HCT116 (cell line): ENCODE measurements around the gene PARP8.

Source experiments
- EZH2 ChIP-seq: fragments of 200-600 bp; sonication (generic); IDR thresholded peaks from 2 replicates; pipeline ENCODE4 v1.6.1; 2017; ENCODE audit warnings: antibody characterized with exemption, mixed run types
- RAD21 ChIP-seq: IDR thresholded peaks from 2 replicates; pipeline ENCODE4 v1.6.1; 2012; ENCODE audit warnings: low read depth, mild to moderate bottlenecking
- TF ChIP-seq, protein P1 (sequence below): IDR thresholded peaks from 2 replicates; pipeline ENCODE4 v1.6.1; 2012; ENCODE audit warnings: low read depth

DNA sequence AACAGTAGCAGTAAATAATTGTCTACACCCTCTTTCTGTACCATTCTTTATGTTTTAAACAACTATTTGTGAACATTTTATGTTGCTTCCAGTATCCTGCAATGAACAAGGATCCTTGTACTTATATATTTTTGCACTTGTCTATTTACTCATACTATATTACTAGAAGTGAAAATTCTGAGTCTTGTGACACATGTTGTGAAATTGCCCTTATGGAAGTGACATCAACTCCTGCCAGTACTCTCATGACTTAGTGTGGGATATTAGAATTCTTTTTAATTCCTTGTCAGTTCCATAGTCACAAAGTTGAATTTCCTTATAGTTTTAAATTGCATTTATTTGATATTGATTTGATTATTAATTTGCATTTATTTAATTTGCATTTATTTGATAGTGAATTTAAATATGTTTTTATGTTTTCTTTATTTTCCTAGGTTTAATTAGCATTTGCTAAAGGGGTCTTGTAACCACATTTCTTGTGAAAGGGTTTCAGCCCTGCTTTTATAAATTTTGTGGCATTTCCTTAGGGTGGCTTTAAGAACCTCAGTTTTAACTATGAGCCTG lies 27.7 kb downstream of the PARP8 start:
- TF ChIP-seq, protein P1, sequence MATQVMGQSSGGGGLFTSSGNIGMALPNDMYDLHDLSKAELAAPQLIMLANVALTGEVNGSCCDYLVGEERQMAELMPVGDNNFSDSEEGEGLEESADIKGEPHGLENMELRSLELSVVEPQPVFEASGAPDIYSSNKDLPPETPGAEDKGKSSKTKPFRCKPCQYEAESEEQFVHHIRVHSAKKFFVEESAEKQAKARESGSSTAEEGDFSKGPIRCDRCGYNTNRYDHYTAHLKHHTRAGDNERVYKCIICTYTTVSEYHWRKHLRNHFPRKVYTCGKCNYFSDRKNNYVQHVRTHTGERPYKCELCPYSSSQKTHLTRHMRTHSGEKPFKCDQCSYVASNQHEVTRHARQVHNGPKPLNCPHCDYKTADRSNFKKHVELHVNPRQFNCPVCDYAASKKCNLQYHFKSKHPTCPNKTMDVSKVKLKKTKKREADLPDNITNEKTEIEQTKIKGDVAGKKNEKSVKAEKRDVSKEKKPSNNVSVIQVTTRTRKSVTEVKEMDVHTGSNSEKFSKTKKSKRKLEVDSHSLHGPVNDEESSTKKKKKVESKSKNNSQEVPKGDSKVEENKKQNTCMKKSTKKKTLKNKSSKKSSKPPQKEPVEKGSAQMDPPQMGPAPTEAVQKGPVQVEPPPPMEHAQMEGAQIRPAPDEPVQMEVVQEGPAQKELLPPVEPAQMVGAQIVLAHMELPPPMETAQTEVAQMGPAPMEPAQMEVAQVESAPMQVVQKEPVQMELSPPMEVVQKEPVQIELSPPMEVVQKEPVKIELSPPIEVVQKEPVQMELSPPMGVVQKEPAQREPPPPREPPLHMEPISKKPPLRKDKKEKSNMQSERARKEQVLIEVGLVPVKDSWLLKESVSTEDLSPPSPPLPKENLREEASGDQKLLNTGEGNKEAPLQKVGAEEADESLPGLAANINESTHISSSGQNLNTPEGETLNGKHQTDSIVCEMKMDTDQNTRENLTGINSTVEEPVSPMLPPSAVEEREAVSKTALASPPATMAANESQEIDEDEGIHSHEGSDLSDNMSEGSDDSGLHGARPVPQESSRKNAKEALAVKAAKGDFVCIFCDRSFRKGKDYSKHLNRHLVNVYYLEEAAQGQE: no peak
- TF ChIP-seq EZH2 (no peak), RAD21 (no peak)
